Endothelial cell of hepatic sinusoid (primary cell): ENCODE data around the gene FES.

Source experiments
- in situ Hi-C: cut with HindIII; loops from 2 replicates; pipeline ENCODE4 v1.10.0; 2017; ENCODE audit warnings: low sequenced_read_pairs

Gene FES

GRCh38 chr15:90860450-90860849, 23.9 kb upstream of the FES start:
- in situ Hi-C loops: no loop called here

GRCh38 chr15:90860942-90861675, 23.2 kb upstream of the FES start:
- in situ Hi-C loops: no loop called here

- in situ Hi-C loops: no loop called here
Observed at GRCh38 chr15:90862487-90862886, 21.8 kb upstream of the FES start.

DNA sequence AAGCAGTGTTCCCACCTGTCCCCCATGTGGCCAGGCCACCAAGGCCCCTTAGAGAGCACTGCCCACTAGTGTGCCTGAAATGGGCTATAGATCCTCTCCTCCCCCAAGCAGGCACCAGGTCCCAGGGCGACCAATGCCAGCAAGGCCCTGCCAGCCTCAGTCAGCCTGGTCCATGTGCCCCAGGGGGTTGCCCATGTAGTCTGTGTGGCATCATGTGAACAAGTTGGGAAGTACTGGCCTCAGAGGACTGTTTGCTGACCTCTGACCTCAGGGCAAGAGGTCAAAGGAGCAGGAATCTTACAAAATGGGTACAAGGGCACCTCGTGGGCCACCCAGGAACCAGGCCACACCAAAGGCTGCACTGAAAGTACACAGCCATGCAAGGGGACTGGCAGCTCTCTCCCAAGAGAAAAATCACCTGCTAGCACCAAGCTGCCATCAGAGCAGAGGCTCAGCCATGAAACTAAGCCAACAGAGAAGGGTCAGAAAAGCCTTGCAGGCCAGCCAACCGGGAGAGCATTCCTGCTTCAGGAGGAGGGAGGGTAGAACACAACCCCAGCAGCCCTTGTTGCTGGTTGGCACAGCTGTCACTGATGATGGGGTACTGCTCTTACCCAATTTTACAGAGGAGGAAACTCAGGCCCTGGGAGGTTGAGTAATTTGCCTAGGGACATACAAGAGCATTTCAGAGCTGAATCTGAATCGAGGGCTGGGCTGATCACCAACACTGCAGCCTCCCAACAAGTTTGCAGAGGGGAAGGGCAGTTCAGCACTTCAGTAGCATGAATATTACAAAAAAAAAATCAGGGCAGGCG, 21.1 kb upstream of the FES start:
- in situ Hi-C loops: no loop called here

GRCh38 chr15:90863987-90864386, 20.3 kb upstream of the FES start:
- in situ Hi-C loops: no loop called here

- in situ Hi-C loops: no loop called here
Observed at GRCh38 chr15:90864507-90864906, 19.8 kb upstream of the FES start.

DNA sequence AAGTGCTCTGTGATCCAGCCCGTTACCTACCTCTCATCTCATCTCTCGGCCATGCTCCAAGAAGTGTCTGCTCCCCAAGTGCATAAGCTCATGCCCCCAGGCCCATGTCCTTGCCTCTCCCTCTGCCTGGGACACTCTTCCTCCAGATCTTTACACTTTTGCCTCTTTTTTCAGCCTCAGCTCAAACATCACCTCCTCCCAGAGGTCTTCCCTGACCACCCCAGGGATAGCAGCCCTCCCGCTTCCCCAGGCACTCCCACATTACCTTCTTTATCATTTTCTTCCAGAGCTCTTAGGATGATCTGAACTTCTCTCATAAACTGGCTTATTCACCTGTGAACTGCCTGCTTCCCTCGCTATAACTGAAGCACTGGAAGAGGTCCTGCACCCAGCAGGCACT, 18.6 kb upstream of the FES start:
- in situ Hi-C loops: no loop called here

DNA sequence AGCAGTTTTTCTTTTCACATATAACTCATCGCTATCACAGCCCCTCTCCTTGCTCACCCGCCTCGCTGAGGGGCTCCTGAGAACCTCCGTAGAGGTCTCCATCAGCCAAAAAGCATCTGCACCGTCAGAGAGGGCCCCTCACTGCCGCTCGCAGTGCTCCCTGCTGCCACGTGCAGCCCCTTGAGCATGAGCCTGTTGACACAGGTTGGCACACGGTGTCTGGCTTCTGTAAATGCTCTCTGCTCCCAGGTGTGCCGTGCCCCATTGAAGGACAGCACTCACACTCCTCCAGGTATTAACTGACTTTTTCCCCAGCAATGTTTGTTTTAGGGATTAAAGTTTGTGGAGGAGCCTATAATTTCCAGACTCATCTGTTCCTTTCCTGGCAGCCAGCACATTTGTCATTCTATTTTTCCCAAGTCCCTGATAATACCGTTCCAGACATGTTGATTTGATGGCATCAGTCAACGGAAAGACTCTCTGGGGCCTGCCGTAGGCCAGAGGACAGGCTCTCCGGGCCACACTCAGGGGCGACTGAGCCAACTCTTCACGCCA, 18.1 kb upstream of the FES start:
- in situ Hi-C loops: no loop called here

DNA sequence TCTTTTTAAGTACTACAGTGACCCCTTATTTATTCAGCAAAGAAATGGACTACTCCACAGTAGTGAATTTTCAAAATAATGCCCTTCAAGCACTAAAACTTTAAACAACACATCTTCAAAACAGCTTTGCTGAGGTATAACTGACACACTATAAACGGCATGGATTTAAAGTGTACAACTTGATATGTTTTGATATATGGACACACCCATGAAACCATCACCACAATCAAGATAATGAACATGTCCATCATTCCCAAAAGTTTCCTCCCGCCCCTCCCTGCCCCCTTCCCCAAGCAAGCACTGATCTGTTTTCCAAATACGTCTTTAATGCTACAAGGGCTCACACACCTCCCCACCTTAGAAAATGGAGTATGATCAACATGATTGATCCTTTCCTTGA, 17.5 kb upstream of the FES start:
- in situ Hi-C loops: no loop called here

DNA sequence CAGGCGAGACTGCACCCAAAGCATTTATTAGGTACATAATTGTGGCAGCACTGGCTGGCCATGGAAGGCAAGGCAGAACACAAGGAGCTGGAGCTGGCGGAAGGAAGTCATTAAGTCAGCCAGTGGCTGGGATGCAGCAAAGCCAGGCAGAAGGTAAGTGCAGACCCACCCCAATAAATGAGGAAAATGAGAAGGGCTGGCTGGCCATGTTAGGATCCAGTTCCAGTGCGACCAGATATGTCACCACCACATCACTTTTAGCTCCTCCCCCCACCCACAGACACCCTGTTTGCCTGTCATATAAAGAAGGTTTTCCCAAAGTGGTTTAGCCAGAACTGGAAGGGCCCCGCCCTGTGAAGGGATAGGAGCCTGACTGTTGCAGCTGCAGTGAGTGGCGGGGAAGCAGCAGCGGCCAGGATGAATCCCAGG, 16.0 kb upstream of the FES start, which contains the start of gene FURIN:
FURIN (plus strand) TSS at position 328 of the 429 bp plus-strand sequence. CDS start 7,153 bp downstream, outside the sequence.
- in situ Hi-C loops: no loop called here

DNA sequence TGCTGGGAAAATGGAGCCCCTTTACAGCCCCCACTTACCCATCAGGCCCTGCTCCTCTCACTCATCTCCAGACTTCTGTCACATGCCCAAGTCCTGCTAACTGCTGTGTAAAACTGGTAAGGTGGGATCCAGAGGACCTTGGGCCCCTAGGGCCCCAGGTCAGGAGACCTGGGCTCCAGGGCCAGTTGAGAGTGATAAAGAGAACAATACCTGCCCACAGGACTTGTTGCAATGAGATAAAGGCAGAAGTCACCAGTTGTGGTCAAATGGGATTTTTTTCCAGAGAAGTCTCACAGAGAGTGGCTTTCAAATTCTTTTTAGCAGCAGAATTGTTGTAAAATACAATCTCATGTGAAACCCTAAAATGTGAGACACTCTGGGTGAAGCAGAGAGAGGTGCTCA, 15.2 kb upstream of the FES start:
- in situ Hi-C loops: no loop called here

- in situ Hi-C loops: no loop called here
Observed at GRCh38 chr15:90869601-90870353, 14.5 kb upstream of the FES start.

DNA sequence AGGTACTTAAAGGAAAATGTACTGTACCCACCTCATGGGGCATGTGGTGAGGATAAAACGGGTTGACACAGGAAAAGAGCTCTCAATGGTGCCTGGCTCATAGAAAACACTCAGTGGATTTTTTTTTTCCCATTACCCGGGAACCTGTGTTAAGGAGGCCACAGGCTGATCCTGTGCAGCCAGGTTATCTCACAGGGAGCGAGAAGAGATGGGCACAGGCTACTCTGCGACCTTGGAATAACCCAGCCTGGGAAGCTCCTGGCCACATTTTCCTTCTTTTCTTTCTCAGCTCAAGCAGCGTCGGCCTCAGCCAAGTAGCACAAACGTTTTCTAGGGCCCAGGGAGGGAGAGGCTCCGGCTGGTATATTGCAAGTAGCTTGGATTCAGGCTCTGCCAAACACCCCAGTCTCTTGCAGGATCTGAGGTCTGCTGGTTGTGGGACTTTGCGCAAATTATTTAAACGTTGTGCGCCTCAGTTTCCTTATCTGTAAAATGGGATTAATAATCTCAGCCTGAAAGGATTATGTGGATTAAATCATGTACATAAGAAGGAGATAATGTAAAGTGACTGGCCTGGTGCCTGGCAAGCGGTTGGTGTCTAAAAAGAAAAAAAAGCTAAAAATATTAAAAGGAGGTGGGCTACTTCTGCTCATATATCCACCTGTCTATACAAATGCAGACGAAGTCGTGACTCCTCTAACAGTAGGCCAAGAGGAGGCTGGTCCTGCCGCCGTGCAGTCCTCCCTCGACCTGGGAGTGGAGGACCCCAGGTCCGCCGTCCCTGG, 13.8 kb upstream of the FES start:
- in situ Hi-C loops: no loop called here

DNA sequence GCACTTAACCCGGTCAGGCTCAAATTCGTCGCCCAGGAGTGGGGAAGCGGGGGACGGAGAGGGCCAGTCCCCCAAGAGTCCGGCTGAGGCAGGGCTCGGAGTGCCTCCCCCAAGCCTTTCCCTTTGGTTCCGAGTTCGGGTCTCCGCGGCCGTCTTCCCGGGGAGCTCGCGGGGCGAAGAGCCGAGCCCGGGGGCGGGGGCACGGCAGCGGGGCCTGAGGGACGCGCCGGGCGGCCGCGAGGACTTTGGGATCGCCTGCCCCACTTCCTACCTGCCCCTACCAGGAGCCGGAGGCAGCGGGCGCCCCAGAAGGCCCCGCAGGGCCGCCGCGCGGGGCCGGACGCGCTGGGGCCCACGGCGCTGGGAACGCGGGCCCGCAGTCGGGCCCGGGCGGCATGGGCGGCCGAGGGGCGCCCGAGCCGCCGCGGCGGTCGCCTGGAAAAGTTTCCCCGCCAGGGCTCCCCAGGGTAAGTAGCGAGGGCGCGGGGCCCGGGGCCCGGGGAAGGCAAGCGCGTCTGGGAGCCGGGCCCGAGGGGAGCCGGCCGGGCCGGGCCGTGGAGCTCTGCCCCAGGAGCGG, 13.1 kb upstream of the FES start:
- in situ Hi-C loops: no loop called here

DNA sequence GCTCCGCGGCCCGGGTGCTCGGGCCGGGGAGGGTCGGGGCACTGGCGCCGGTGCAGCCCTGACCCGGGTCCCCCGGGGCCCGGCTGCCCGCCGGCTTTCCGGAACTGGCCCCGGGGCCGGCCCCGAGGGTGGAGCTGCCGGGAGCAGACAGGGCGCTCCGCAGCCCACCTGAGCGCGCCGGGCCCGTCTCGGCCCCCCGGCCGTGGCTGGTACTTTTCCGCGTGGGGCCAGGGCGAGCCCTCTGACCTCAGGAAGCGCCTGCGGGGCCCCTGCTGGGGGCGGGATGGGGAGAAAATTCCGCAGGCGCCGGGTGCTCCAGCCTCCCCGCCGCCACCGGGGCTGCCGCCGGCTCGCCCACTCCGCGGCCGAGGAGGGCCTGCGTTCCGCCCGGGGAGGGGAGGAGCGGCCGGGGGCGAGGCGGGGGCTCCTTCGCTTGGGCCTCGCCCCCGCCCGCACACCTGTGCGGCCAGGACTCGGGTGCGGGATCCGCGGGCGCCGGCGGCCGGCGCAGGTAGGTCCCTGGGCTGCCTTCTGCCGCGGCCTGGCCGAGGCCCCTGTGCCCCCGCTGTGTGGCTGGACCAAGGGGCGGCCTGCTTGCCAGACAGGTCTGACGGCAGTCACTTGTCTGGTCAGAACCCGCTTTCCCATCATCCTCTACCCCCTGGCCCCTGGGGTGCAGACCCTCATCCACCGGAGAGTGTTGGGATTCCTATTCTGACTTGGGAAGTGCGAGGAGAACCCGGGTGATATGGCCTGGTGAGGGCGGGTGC, 12.4 kb upstream of the FES start:
- in situ Hi-C loops: no loop called here

- in situ Hi-C loops: no loop called here
Observed at GRCh38 chr15:90872486-90873184, 11.7 kb upstream of the FES start.

DNA sequence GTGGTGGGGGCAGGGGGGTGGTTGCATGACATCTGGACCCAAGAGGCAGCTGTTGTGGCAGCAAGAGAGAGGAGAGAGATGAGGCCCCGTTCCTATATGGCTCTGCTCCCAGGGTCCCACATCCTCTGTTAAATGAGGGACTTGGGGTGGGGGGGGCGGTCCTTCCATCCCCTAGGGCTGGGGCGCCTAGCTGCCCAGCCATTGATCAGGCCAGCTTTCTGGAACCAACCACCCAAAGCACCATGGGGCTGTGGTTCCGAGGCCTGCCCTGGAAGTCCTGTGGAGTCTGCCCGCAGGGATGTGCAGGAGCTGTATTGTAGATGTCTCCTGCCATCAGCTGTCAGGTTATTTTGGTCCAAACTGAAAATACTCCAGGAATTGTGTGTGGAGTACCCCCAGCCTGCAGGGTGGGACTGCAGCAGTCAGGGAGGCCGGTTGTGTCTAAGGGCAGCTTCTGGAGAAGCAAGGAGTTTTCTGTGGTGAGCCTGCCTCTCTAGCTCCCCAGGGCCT, 10.8 kb upstream of the FES start:
- in situ Hi-C loops: no loop called here

DNA sequence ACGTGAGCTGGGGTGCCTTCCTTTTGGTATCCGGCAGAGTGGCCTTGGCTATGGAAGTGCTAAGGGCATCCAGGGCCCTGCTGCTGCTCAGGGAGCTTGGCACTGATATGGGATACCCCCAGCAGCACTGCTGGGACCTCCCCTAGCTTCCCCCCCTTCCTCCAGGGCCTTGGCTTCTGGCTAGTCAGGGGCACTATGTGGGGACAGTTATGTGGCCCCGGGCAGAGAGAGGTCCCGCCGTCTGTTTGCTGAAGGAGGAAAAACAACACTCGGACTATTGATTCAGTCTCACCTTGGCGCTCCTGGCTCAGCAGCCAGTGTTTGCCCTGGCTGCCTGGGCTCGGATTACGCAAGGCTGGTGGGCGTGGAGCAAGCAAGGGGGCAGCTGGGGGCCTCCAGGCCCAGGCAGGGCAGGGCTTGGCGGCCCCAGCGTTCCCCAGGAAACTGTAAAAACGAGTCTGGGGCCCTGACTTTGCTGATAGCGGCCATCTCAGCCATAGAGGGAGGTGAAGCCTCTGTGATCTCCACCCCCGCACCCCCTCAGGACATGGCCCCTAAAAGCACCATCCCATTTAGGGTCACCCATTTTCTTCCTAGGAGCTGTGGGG, 10.2 kb upstream of the FES start:
- in situ Hi-C loops: no loop called here
